NB4 (cell line): Measurements from ENCODE around the gene PHOX2A.

ENCODE experiments used
- DNase-seq: peaks from one replicate; pipeline ENCODE4 v3.0.0; 2010; ENCODE audit warnings: low read depth
- H3K4me3 ChIP-seq: one replicate; pipeline ENCODE4 v1.5.1; 2011; ENCODE audit warnings: mild to moderate bottlenecking, low read depth, low read length, moderate library complexity
- MYC ChIP-seq: IDR thresholded peaks from 2 replicates; pipeline ENCODE4 v1.6.1; 2011; ENCODE audit warnings: low read depth, low read length
- POLR2A ChIP-seq: IDR thresholded peaks from 2 replicates; pipeline ENCODE4 v1.6.1; 2011; ENCODE audit warnings: mild to moderate bottlenecking; ENCODE audit not compliant: insufficient read length; ENCODE audit errors: extremely low read depth
- TF ChIP-seq, protein P1 (sequence below): IDR thresholded peaks from one replicate; pipeline ENCODE4 v1.5.1; 2012; ENCODE audit warnings: low read depth, low read length
- TF ChIP-seq, protein P2 (sequence below): IDR thresholded peaks from 2 replicates; pipeline ENCODE4 v1.6.1; 2011; ENCODE audit warnings: low read depth, low read length

The PHOX2A gene

DNA sequence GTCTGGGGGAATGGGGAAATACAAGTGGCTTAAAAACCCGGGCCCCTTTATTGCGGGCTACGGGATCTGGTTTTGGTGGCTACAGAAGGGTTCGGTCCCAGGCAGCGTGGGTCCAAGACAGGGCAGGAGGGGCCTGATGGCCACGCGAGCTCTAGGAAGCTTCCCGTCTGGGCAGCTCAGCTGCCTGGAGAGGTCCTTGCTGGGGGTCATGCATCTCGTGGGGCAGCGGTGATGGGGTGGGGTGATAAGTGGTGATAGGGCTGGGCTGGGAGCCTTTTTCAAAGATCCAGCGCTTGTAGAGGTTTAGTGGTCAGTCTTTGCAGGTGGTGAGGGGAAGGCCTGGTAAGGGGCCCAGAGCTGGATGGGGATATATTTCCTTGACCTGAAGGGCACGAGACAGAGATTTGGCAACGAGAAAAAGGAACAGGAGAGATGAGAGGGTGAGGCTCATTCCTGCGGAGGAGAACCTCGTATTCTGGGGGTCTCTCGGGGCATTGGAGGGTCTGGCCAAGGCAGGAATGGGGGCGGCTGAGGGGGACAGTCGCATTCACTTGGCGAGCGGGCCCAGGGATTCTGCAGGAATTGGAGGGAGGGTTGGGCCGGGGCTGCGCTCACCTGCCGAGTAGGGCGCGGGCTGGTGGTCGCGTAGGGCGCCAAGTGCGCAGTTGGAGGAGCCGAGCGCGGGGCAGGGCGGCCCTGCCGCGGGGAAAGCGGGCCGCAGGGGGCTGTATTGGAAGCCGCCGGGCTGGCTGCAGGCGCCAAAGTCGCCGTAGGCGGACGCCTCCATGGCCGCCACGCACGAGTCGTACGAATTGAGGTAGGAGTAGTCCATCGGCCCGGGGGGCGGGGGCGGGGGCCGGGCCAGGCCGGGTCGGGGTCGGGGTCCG is 560 bp downstream of the PHOX2A start:
- DNase-seq: no peak
- no peak overlapping the region for H3K4me3 ChIP-seq
- TF ChIP-seq, protein P1, sequence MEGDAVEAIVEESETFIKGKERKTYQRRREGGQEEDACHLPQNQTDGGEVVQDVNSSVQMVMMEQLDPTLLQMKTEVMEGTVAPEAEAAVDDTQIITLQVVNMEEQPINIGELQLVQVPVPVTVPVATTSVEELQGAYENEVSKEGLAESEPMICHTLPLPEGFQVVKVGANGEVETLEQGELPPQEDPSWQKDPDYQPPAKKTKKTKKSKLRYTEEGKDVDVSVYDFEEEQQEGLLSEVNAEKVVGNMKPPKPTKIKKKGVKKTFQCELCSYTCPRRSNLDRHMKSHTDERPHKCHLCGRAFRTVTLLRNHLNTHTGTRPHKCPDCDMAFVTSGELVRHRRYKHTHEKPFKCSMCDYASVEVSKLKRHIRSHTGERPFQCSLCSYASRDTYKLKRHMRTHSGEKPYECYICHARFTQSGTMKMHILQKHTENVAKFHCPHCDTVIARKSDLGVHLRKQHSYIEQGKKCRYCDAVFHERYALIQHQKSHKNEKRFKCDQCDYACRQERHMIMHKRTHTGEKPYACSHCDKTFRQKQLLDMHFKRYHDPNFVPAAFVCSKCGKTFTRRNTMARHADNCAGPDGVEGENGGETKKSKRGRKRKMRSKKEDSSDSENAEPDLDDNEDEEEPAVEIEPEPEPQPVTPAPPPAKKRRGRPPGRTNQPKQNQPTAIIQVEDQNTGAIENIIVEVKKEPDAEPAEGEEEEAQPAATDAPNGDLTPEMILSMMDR: no peak
- TF ChIP-seq POLR2A (no peak), MYC (no peak)
- TF ChIP-seq, protein P2, sequence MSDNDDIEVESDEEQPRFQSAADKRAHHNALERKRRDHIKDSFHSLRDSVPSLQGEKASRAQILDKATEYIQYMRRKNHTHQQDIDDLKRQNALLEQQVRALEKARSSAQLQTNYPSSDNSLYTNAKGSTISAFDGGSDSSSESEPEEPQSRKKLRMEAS: no peak

DNA sequence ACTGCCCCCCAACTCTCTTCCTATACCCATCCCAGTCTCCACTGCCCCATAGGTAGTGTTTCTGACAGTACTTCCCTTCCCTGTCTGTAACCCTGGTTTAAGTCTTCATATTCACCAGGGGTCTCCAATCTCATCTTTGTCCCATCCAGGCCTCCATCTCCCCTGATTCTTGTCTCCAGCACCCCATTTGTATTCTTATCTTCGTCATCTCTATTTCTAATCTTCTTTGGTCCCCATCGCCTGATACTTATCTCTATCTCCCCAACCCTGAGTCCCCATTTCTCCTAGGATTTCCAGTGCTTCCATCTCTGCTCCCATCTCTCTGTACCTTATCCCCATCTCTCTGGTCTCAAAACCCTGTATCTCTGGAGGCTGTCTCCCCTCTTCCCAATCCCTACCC is 1.8 kb downstream of the PHOX2A start:
- H3K4me3 ChIP-seq: no peak overlapping the region
- no peak for DNase-seq
- TF ChIP-seq, protein P2: no peak
- TF ChIP-seq MYC (no peak), POLR2A (no peak)
- TF ChIP-seq, protein P1: no peak

DNA sequence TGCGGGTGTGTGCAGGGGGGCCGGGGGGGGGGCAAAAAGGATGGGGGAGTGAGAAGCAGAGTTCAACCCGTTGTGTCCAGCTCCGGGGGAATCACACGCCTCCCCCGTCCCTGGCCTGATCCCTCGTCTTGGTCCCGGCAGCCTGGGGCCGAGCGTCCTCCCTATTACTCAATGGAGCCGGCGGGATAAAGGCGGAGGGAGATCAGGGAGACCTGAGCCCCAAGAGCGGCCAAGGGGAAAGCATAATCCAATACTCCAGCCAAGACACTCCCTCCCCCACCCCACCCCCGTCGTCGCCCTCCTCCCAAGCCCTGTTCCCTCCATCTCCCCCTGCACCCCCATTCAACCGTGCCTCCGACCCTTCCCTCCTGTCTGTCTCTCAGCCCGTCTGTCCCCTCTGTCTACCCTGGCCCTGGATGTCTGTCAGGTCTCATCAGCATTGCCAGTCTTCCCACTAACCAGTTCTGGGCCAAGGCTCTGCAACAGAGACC is 2.6 kb downstream of the PHOX2A start:
- H3K4me3 ChIP-seq: no peak overlapping the region
- no peak for DNase-seq

DNA sequence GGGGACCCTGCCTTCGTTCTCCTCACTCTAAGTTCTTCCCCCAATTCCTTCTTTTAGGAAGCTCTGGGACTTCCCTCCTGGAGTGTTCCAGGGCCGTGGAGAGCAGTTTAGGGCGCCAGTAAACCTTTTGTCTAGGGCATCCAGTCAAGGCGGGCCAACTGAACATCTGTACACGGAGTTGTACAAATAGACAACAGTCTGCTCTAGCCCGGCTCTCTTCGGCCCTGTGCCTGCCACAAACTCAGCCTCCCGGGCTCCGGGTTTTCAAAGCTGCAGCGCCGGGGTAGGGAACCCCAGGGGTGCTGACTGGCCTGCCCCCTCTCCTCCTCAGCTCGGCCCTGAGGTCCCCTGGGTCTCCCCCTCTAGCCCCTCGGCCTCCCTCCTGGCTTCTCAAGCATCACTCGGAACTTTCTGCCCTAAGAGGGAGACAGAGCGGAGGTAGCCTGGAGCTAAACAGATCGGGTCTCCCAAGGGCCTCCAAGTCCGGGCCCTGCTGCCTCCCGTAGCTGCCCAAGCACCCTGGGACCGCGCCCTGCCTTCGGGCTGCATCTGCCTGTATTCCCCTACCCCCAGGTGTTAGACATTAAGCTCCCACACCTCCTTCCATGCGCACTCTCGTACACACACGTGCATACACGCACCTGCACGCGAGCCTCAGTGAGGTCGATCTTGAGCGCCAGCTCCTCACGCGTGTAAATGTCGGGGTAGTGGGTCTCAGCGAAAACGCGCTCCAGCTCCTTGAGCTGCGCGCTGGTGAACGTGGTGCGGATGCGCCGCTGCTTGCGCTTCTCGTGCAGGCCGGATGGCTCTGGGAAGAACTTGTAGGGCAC is 3.3 kb downstream of the PHOX2A start:
- TF ChIP-seq MYC: no peak
- TF ChIP-seq, protein P2: no peak
- TF ChIP-seq POLR2A: no peak
- no peak overlapping the region for H3K4me3 ChIP-seq
- no peak for DNase-seq

More for the DNA sequence above, 2.6 kb downstream of the PHOX2A start:
- TF ChIP-seq POLR2A (no peak), MYC (no peak)
- TF ChIP-seq, protein P2: no peak
- TF ChIP-seq, protein P1: no peak

DNA sequence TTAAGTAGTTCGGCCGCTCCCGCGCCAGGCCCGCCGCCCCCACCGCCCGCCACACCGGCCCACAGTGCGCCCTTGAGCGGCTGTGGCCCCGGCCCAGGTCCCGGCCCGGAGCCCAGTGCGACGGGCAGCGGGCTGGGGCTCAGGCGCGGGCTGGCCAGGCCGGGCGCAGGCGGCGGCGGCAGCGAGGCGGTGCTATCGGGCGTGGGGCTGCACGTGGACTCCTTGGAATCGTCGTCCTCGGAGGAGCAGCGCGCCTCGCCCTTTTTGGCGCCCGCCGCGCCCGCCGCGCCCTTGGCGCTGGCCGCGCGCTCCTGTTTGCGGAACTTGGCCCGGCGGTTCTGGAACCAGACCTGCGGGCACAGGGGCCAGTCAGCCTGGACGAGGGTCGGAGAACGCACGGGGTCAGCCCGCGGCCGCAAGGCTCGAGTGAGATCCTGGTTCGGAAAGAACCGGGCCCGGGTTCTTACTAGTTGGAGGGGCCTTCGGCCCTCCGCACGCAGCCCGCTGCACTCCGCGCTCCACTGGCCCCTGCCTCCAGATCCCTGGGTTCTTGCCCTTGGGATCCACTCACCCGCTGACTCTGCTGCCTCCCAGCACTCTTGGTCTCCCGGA is 4.0 kb downstream of the PHOX2A start:
- no peak overlapping the region for H3K4me3 ChIP-seq
- no peak for DNase-seq
- TF ChIP-seq, protein P1: no peak
- no peak for TF ChIP-seq POLR2A
- no peak for TF ChIP-seq MYC
- TF ChIP-seq, protein P2: no peak
